ENCODE data around the gene LYPD5.

LYPD5 gene

GRCh38 chr19:43804432-43804831, 2.2 kb upstream of the LYPD5 start:
- TF ChIP-seq CTCF (IDR thresholded peaks at IDR 0.05; ENCODE audit: low read depth, low read length, missing control alignments) = no peak
- no peak for DNase-seq (ENCODE audit: extremely low read depth, low read depth)
- no peak overlapping the region for H3K4me3 ChIP-seq (replicated peaks; ENCODE audit: low read depth, low read length)

- TF ChIP-seq CTCF (IDR thresholded peaks at IDR 0.05; ENCODE audit: low read depth, low read length, missing control alignments) = no peak
- DNase-seq (ENCODE audit: extremely low read depth, low read depth) = no peak
- H3K4me3 ChIP-seq (replicated peaks; ENCODE audit: low read depth, low read length) = no peak overlapping the region
Measured at GRCh38 chr19:43799502-43800142, 2.6 kb downstream of the LYPD5 start.

- peak overlapping the region; percentile 39 for H3K4me3 ChIP-seq (replicated peaks; ENCODE audit: low read depth, low read length)
- no peak for TF ChIP-seq CTCF (IDR thresholded peaks at IDR 0.05; ENCODE audit: low read depth, low read length, missing control alignments)
- DNase-seq (ENCODE audit: extremely low read depth, low read depth) = no peak
Measured at GRCh38 chr19:43798546-43799409, 3.5 kb downstream of the LYPD5 start.

GRCh38 chr19:43798026-43798545, 4.2 kb downstream of the LYPD5 start:
- DNase-seq (ENCODE audit: extremely low read depth, low read depth) = no peak
- TF ChIP-seq CTCF (IDR thresholded peaks at IDR 0.05; ENCODE audit: low read depth, low read length, missing control alignments) = no peak
- H3K4me3 ChIP-seq (replicated peaks; ENCODE audit: low read depth, low read length) = peak overlapping the region; percentile 39

- no peak for DNase-seq (ENCODE audit: extremely low read depth, low read depth)
- H3K4me3 ChIP-seq (replicated peaks; ENCODE audit: low read depth, low read length) = no peak overlapping the region
- no peak for TF ChIP-seq CTCF (IDR thresholded peaks at IDR 0.05; ENCODE audit: low read depth, low read length, missing control alignments)
Measured at GRCh38 chr19:43797556-43797955, 4.7 kb downstream of the LYPD5 start.

GRCh38 chr19:43797118-43797517, 5.1 kb downstream of the LYPD5 start:
- no peak for DNase-seq (ENCODE audit: extremely low read depth, low read depth)
- H3K4me3 ChIP-seq (replicated peaks; ENCODE audit: low read depth, low read length) = no peak overlapping the region
- no peak for TF ChIP-seq CTCF (IDR thresholded peaks at IDR 0.05; ENCODE audit: low read depth, low read length, missing control alignments)

All from HFF-Myc (cell line).